Fibroblast of the aortic adventitia (primary cell): Measurements from ENCODE around the gene PEAK3. TPM values are rescaled to one million over a fixed set of nuclear protein-coding genes. Genes with fewer than 3 reads are reported as not detected.

Source experiments
- DNase-seq: peaks from one replicate; pipeline ENCODE4 v3.0.0-alpha.2; 2010; ENCODE audit warnings: low read depth
- H3K4me3 ChIP-seq: 2 replicates; pipeline ENCODE4 v1.5.1; 2011; ENCODE audit warnings: low read depth, mild to moderate bottlenecking, control low read depth, low read length, moderate library complexity
- CTCF ChIP-seq: IDR thresholded peaks from 2 replicates; pipeline ENCODE4 v1.5.1; 2011; ENCODE audit warnings: mild to moderate bottlenecking, low read length, control low read depth, inconsistent platforms; ENCODE audit not compliant: insufficient read depth
- total RNA-seq: library from RNA; depleted of rRNA; stranded (reverse); fragments of >200 nt; gene quantifications from 2 replicates; pipeline ENCODE4 v1.2.3, GENCODE V29; 2012; ENCODE audit warnings: low replicate concordance

Gene PEAK3
- total RNA-seq, 1 donor = not detected

GRCh38 chr19:2229103-2230032 is 52.6 kb downstream of the PEAK3 start:
- DNase-seq = no peak
- H3K4me3 ChIP-seq = no peak overlapping the region
- TF ChIP-seq CTCF = no peak

- no peak overlapping the region for H3K4me3 ChIP-seq
- DNase-seq = no peak
- no peak for TF ChIP-seq CTCF
Measured at GRCh38 chr19:2228157-2229030, 53.6 kb downstream of the PEAK3 start.

- TF ChIP-seq CTCF = no peak
- DNase-seq = no peak
- H3K4me3 ChIP-seq = no peak overlapping the region
Measured at GRCh38 chr19:2227415-2228156, 54.4 kb downstream of the PEAK3 start.

GRCh38 chr19:2226840-2227360 is 55.1 kb downstream of the PEAK3 start:
- H3K4me3 ChIP-seq = no peak overlapping the region
- DNase-seq = no peak
- no peak for TF ChIP-seq CTCF

GRCh38 chr19:2226051-2226839 is 55.7 kb downstream of the PEAK3 start:
- no peak for DNase-seq
- no peak overlapping the region for H3K4me3 ChIP-seq
- TF ChIP-seq CTCF = no peak
